HepG2 (cell line): ENCODE data around the gene ODC1. TPM values are rescaled to one million over a fixed set of nuclear protein-coding genes. Genes with fewer than 3 reads are reported as not detected.

Source experiments
- HMG20B ChIP-seq: conservative IDR thresholded peaks from 2 replicates; pipeline ENCODE4 v1.6.1; 2016; ENCODE audit warnings: missing genetic modification reagents, missing compliant biosample characterization
- KLF12 ChIP-seq: sonication (generic); formaldehyde crosslinking; IDR thresholded peaks from 2 replicates; pipeline ENCODE4 v1.4.0; 2020; ENCODE audit warnings: missing genetic modification reagents, borderline replicate concordance
- MAX ChIP-seq: IDR thresholded peaks from 2 replicates; pipeline ENCODE4 v1.6.1; 2012; ENCODE audit warnings: inconsistent platforms
- MIER2 ChIP-seq: IDR thresholded peaks from 2 replicates; pipeline ENCODE4 v1.6.1; 2016; ENCODE audit warnings: missing biosample characterization, missing genetic modification reagents
- MYC ChIP-seq: sonication (generic); formaldehyde crosslinking; IDR thresholded peaks from 2 replicates; pipeline ENCODE4 v1.9.0; 2021; ENCODE audit warnings: missing genetic modification reagents, borderline replicate concordance
- NR0B2 ChIP-seq: sonication (generic); formaldehyde crosslinking; IDR thresholded peaks from 2 replicates; pipeline ENCODE4 v1.4.0; 2020; ENCODE audit warnings: mild to moderate bottlenecking, missing genetic modification reagents
- RARA ChIP-seq: IDR thresholded peaks from 2 replicates; pipeline ENCODE4 v1.6.1; 2016; ENCODE audit warnings: missing genetic modification reagents, missing compliant biosample characterization
- SMC3 ChIP-seq: IDR thresholded peaks from 2 replicates; pipeline ENCODE4 v1.6.1; 2011; ENCODE audit warnings: low read length, improper control_type of control experiment
- ZFP36L1 ChIP-seq: sonication (generic); formaldehyde crosslinking; IDR thresholded peaks from 2 replicates; pipeline ENCODE4 v1.8.0; 2022; ENCODE audit warnings: mild to moderate bottlenecking, missing genetic modification reagents, moderate library complexity
- ZNF33A ChIP-seq: sonication (generic); formaldehyde crosslinking; IDR thresholded peaks from 2 replicates; pipeline ENCODE4 v1.5.1; 2020; ENCODE audit warnings: missing genetic modification reagents, mild to moderate bottlenecking, moderate library complexity, borderline replicate concordance
- ZNF343 ChIP-seq: sonication (generic); formaldehyde crosslinking; IDR thresholded peaks from 2 replicates; pipeline ENCODE4 v1.4.0; 2020; ENCODE audit warnings: mild to moderate bottlenecking, missing genetic modification reagents
- ZNF546 ChIP-seq: sonication (generic); formaldehyde crosslinking; conservative IDR thresholded peaks from 2 replicates; pipeline ENCODE4 v1.8.1; 2023; ENCODE audit warnings: mild to moderate bottlenecking, missing genetic modification reagents
- ZNF607 ChIP-seq: sonication (generic); formaldehyde crosslinking; IDR thresholded peaks from 2 replicates; pipeline ENCODE4 v1.5.1; 2020; ENCODE audit warnings: missing genetic modification reagents, mild to moderate bottlenecking, borderline replicate concordance
- ZSCAN20 ChIP-seq: sonication (generic); formaldehyde crosslinking; IDR thresholded peaks from 2 replicates; pipeline ENCODE4 v1.4.0; 2020; ENCODE audit warnings: missing genetic modification reagents, mild to moderate bottlenecking, borderline replicate concordance
- polyA plus RNA-seq, 8 experiments: library from polyadenylated mRNA; depleted of rRNA in 3 of 8; stranded (reverse) in 7 of 8; unstranded in 1 of 8; fragments of >200 nt; fragmentation: Illumina TruSeq in 4 of 8; extraction: Trizol in 4 of 8; gene quantifications; 2 replicates each; pipeline versions ENCODE4 v1.2.1 to v1.2.3, GENCODE V29; 2011 to 2016; ENCODE audit warnings: low read depth in 4 of 8, missing spikeins in 1 of 8, mixed read lengths in 1 of 8; ENCODE audit not compliant: insufficient read depth in 1 of 8
- total RNA-seq, 5 experiments: library from RNA; depleted of rRNA; stranded (reverse); fragments of >200 nt; fragmentation: Illumina TruSeq; extraction: Trizol; gene quantifications; 2 replicates each; pipeline ENCODE4 v1.2.3, GENCODE V29; 2016; ENCODE audit warnings: low read depth in 1 of 5
- TF ChIP-seq, protein P1 (sequence below): sonication (generic); formaldehyde crosslinking; IDR thresholded peaks from 2 replicates; pipeline ENCODE4 v1.9.0; 2021; ENCODE audit warnings: mild to moderate bottlenecking, missing genetic modification reagents
- TF ChIP-seq, protein P2 (sequence below): sonication (generic); formaldehyde crosslinking; IDR thresholded peaks from 2 replicates; pipeline ENCODE4 v1.4.0; 2020; ENCODE audit warnings: missing genetic modification reagents
- TF ChIP-seq, protein P3 (sequence below): sonication (generic); formaldehyde crosslinking; IDR thresholded peaks from 2 replicates; pipeline ENCODE4 v1.4.0; 2020; ENCODE audit warnings: missing genetic modification reagents; ENCODE audit errors: not compliant biosample characterization

ODC1 gene
- total and polyA plus RNA-seq, 2 of the 13 experiments (the other 11 are each of a cell fraction or from before 2014, with no cell fraction given) = 142 to 371 TPM

DNA sequence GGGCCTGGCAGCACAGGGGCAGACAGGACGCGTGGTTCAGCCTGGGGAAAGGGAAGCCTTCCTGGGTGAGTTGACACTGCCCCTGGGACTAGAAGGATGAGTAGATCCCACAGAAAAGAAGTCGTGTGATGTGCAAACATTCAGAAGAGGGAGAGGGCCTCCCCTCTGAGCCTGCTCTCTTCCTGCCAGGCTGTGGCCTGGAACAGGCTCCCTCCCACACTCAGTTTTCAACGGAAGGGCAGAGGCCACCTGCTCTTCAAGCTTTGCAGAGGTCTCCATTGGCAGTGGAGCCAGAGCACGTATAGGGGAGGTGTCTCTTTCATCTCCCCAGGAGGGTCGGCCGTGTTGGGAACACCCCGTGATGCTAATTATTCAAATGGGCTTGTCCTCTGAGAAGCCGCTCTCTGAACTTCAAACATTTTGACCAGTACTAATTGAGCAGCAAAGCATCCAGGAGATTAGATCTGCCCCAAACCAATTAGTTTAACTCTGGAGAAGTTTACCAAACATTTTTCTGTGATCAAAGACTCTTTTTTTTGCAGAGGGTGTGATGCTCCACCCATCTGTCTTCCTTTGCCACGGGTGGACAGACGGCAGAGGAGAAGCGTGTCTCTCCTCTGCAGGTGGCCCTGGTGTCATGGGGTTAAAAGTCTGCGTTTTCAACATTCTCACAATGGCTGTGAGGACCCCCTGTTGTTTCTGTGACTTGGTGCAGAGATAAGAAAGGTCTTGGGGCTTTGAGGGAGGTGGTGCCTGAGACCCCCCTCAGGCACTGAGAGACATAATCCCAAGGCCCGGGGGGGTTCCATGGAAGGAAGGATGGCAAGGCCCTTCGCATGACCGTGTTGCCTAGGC lies 29.5 kb upstream of the ODC1 start (continued):
- TF ChIP-seq, protein P1, sequence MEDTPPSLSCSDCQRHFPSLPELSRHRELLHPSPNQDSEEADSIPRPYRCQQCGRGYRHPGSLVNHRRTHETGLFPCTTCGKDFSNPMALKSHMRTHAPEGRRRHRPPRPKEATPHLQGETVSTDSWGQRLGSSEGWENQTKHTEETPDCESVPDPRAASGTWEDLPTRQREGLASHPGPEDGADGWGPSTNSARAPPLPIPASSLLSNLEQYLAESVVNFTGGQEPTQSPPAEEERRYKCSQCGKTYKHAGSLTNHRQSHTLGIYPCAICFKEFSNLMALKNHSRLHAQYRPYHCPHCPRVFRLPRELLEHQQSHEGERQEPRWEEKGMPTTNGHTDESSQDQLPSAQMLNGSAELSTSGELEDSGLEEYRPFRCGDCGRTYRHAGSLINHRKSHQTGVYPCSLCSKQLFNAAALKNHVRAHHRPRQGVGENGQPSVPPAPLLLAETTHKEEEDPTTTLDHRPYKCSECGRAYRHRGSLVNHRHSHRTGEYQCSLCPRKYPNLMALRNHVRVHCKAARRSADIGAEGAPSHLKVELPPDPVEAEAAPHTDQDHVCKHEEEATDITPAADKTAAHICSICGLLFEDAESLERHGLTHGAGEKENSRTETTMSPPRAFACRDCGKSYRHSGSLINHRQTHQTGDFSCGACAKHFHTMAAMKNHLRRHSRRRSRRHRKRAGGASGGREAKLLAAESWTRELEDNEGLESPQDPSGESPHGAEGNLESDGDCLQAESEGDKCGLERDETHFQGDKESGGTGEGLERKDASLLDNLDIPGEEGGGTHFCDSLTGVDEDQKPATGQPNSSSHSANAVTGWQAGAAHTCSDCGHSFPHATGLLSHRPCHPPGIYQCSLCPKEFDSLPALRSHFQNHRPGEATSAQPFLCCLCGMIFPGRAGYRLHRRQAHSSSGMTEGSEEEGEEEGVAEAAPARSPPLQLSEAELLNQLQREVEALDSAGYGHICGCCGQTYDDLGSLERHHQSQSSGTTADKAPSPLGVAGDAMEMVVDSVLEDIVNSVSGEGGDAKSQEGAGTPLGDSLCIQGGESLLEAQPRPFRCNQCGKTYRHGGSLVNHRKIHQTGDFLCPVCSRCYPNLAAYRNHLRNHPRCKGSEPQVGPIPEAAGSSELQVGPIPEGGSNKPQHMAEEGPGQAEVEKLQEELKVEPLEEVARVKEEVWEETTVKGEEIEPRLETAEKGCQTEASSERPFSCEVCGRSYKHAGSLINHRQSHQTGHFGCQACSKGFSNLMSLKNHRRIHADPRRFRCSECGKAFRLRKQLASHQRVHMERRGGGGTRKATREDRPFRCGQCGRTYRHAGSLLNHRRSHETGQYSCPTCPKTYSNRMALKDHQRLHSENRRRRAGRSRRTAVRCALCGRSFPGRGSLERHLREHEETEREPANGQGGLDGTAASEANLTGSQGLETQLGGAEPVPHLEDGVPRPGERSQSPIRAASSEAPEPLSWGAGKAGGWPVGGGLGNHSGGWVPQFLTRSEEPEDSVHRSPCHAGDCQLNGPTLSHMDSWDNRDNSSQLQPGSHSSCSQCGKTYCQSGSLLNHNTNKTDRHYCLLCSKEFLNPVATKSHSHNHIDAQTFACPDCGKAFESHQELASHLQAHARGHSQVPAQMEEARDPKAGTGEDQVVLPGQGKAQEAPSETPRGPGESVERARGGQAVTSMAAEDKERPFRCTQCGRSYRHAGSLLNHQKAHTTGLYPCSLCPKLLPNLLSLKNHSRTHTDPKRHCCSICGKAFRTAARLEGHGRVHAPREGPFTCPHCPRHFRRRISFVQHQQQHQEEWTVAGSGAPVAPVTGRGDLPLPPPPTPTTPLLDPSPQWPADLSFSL (CRISPR knock-in tag) = no peak
- no peak for TF ChIP-seq NR0B2
- no peak for TF ChIP-seq ZSCAN20
- TF ChIP-seq KLF12 = no peak
- TF ChIP-seq MYC = no peak
- TF ChIP-seq, protein P2, sequence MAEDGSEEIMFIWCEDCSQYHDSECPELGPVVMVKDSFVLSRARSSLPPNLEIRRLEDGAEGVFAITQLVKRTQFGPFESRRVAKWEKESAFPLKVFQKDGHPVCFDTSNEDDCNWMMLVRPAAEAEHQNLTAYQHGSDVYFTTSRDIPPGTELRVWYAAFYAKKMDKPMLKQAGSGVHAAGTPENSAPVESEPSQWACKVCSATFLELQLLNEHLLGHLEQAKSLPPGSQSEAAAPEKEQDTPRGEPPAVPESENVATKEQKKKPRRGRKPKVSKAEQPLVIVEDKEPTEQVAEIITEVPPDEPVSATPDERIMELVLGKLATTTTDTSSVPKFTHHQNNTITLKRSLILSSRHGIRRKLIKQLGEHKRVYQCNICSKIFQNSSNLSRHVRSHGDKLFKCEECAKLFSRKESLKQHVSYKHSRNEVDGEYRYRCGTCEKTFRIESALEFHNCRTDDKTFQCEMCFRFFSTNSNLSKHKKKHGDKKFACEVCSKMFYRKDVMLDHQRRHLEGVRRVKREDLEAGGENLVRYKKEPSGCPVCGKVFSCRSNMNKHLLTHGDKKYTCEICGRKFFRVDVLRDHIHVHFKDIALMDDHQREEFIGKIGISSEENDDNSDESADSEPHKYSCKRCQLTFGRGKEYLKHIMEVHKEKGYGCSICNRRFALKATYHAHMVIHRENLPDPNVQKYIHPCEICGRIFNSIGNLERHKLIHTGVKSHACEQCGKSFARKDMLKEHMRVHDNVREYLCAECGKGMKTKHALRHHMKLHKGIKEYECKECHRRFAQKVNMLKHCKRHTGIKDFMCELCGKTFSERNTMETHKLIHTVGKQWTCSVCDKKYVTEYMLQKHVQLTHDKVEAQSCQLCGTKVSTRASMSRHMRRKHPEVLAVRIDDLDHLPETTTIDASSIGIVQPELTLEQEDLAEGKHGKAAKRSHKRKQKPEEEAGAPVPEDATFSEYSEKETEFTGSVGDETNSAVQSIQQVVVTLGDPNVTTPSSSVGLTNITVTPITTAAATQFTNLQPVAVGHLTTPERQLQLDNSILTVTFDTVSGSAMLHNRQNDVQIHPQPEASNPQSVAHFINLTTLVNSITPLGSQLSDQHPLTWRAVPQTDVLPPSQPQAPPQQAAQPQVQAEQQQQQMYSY = no peak
- TF ChIP-seq ZNF343 (CRISPR knock-in tag) = no peak
- TF ChIP-seq ZNF33A (CRISPR knock-in tag) = no peak
- TF ChIP-seq MIER2 = no peak
- TF ChIP-seq MAX = peak; percentile 27; the same call in 1 of the 2 replicates
- TF ChIP-seq HMG20B (CRISPR knock-in tag) = no peak
- no peak for TF ChIP-seq ZNF607 (CRISPR knock-in tag)
- TF ChIP-seq, protein P3, sequence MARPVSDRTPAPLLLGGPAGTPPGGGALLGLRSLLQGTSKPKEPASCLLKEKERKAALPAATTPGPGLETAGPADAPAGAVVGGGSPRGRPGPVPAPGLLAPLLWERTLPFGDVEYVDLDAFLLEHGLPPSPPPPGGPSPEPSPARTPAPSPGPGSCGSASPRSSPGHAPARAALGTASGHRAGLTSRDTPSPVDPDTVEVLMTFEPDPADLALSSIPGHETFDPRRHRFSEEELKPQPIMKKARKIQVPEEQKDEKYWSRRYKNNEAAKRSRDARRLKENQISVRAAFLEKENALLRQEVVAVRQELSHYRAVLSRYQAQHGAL (CRISPR knock-in tag) = no peak
- TF ChIP-seq ZFP36L1 (CRISPR knock-in tag) = no peak
- peak; percentile 25; the same call in 1 of the 2 replicates for TF ChIP-seq ZNF546 (CRISPR knock-in tag)
- peak; percentile 24; the same call in 1 of the 2 replicates for TF ChIP-seq RARA
- no peak for TF ChIP-seq SMC3
